GM18870 (cell line): ENCODE measurements around the gene SEMA3E.
"Not testable (repeated sequence)": the region's sequence is repeated elsewhere in the genome, so short reads cannot be mapped to it uniquely, and the experiment has no call there.

Experiments used
- ATAC-seq: cut with Tn5 transposase; IDR thresholded peaks from one replicate; pipeline ENCODE4 v1.9.1; 2021; ENCODE audit warnings: moderate library complexity; ENCODE audit not compliant: unreplicated experiment

Gene SEMA3E

DNA sequence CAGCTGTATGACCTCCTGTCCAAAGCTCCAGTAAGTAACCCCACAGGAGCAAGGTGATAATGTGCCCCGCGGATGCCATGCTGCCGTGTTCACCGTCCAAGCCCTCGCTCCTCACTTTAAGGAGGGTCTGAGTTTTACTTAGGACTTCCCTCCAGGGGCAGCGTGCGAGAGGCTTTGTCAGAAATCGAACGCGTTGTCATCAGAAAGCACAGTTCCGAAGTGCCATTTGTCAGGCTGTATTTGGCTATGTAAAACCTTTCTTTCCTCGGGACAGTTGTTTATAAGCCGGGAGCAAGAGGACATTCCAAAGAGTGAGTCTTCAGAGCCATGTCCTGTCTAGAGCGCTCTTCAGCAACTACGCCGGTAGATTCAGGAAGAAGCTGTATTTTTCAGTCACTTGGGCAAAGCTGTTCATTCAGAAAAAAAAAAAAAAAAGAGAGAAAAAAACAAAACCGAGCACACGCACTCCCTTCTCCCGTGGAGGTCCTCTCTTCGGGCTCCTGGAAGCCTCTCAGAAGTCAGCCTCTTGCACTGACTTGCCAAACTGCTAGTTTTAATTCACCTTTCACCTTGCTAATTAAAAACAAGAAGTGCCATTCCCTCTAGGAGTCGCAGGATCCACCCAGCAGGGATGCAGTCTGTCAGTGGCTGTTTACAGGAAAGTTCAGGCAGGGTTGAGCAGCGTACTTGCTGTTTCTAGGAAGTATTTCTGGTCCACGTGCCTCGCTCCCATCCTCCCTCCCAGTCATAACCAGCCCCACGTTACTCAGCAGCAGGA, at the start of gene SEMA3E:
TSS of gene SEMA3E (minus strand) at position 676 of the 778 bp plus-strand sequence.
- no peak for ATAC-seq

DNA sequence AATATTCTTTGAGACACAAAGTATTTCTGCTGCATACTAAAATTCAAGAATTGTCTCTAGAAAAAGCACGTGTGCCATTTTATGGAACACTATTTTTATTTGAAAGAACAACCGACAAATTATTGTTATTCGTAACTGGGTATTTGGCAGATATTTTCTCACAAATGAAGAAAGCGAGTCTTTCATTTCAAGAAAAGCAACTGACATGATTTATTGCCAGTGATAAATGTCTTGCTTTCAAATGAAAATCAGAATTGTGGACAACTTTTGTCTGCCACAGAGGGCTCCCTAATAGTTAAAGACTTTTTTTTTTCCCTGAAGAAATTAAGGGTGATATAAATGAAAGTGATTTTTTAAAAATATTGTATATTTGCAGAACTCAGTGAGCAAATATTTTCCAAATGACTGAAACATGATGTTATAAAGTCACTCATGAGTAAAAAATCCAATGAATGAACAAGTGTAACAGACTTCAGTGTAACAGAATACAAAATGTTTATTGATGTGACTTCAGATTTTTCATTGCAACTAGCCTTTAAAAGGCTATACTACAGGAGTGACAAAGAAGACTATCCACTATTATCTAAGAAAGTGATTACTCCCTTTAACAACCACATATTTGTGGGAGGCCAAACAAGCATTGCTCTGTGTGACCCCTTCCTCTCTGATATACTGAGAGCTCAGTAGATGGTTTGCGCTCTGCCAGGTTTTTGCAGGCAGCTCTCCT, 49.0 kb upstream of the SEMA3E start:
- no peak for ATAC-seq

DNA sequence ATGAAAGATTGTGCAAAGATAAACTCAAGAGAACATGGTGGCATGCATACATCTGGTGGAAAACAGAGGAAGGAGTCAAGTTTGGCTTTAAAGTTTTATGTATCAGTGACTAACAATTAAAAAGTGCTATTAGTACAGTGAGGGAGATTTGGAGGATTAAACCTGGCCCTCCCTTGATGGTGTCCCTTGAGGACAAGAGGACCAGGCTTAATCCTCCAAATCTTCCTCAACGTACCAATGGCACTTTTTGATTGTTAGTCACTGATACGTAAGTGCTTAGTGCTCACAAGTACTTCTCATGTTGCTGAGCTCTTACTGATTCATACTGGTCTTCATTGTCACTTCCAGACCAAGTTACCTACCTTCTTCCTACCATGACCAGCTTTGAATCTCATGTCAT, 47.2 kb upstream of the SEMA3E start:
- ATAC-seq = no peak

DNA sequence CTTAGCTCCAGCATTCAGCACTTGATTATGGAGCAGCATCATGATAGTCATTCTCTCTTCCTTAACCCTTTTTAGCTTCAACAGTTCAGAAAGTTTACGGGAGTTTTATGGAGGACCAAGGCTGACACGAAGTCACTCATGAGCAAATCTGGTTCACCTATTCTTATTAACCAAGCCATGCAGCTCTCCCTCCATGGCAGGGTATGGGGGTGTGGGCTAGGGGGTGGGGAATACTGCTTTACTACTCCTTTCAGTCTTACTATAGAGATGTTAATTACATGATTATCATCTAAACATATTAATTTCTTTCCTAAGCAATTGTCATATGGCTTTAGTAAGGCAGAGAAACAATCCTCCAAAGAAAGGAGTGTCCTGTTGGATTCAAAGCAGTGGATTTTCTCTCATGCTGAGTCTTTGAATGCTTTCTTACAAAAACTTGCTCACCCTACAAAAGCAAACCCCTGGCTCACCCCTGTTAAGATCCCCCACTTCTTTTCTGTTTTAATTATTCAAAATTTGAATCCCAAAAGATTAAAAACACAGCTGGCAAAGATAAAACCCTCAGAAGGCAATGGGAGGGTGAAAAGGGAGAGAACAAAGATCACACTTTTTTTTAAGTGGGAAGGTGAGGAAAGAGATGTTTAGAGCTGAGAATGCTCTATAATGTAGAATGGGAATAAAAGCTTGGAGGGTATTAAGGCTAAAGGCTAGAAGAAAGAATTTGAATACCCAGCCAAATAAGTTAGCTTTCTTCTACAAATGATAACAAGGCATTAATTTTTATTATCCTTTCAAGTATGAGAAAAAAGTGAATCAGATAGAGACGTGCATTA, 46.4 kb upstream of the SEMA3E start:
- no peak for ATAC-seq

DNA sequence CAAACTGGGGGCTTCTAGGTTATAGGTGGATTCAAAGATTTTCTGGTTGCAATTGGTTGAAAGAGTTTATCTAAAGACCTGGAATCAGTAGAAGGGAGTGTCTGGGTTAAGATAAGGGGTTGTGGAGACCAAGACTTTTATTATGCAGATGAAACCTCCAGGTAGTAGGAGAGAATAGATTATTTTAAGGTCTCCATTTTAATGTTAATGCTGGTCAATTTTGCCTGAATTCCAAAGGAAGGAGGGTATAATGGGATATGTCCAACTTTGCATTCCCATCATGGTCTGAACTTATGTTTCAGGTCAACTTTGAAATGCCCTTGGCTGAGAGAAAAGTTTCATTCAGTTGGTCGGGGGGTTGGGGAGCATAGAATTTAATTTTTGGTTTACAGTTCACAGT, 44.3 kb upstream of the SEMA3E start:
- ATAC-seq = no peak

DNA sequence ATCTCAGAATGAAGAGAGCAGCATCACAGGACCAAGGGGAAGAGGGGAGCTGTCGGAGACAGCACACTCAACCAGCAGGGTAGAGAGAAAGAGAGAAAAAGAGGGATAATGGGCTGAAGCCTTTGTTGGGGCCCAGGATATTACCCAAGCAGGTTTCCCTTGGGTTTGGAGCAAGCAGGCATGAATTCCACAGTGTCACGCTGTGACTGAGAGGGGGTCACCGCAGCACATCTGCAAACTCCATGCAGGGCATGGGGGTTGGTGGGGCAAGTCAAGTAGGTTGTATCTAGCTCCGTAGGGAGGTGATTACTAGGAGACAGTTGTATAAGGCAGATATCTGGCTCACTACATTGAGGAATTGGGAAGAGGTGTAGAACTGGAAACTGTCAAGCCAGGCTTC, 42.2 kb upstream of the SEMA3E start:
- no peak for ATAC-seq

DNA sequence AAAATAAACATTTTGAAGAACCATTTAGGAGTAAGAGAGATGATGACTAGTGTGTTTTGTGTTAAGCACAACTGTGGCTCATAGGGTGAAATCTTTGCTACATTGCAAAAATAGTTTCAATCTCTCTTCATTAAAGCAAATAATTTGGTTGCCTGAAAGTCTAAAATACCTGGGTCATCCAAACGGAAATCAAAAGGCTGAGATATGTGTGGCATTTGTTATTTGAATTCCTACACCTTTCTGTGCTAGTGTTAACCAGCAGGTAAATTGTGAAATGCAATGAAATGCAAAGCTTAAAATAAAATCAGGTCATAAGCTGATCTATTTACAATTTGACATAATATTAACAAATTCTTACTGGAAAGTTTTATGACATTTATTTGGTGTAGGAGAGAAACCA, 40.9 kb upstream of the SEMA3E start:
- no peak for ATAC-seq

DNA sequence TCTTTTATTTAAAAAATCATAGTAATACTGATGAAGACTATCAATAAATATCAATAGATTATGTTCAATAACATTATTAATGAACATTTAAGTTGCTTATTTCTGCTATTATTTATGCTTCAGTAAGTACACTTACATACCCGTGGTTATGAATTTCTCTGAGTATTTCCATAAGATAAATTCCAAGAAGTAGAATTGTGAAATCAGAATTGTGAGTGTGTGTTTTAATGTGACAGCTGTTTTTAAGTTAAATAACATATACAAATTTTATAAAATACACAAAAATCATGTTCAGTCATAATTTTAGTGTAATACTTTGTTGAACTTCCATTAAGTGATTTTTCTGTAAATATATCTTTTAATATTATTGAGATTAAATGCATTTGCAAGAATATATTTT, 37.5 kb upstream of the SEMA3E start:
- no peak for ATAC-seq

DNA sequence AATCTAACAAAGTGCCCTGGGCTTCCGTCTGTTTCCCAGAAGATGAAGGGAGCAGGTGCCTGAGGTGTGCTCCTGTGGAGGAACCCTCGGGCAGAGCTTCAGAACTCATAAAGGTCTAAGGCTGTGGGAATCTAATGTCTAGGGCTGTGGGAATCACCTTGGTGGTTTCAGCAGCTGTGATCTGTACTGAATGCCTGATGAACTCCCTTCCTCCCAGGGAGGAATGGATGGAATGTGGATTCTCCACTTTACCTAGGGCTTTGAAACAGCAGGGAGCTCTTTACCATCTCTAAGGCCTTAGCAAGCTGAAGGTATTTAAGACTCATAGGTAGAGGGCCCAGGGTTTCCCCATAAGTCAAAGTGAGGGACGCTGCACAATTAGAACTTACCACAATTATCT, 36.0 kb upstream of the SEMA3E start:
- no peak for ATAC-seq

DNA sequence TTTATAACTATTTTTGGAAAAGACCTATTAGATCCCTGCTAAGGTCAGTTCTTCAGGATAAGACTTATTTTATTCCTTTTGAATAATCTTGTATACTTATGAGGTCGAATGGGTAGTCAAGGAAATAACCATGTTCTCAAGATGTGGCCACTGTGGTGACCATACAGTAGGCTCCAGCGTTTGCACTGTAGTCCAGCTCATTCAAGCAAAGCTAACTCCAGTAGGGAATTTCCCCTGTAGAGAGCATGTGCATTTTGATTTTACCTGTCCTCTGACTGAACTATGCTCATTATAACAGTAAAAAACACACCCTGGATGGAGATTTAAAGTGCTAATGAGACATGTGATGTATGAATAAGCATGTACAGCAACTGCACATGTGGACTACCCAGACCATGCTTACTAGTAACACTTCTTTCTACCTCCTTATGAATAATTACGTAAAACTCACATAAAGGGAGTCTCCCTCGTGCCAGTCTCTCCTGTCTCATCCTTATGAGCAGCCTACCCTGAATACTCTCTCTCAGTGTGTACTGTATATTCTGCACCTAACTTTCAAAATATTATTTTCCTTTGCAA, 32.4 kb upstream of the SEMA3E start:
- no peak for ATAC-seq

DNA sequence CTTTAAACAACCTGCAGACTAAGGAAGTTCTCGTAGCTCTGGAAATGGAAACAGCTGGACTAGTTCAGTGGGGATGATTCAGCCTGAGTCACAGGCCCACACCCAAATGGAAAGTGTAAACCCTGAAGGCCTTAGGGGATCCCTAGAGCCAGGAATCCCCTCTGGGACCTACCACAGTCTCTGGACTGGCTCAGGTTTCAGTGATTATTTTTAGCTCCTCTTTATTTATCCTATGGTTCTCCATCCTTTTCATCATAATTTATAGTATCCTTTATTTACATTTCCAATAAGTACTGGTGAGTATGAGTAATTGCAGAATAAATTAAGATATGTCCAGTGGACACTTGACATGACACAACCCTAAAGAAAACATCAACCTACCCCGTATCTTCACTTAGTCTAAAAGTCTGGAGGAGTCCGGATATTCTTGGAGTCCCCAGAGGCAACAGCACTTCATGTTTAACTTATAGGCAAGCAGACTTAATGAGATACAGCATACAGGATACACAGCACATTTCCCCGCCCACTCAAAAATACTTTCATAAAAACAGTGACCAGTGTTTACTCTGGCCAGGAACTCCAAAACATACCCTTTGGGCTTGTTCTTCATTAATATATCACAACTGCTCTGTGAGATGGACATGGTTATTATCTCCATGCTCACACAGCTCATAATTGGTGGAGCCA, 28.4 kb upstream of the SEMA3E start:
- no peak for ATAC-seq

DNA sequence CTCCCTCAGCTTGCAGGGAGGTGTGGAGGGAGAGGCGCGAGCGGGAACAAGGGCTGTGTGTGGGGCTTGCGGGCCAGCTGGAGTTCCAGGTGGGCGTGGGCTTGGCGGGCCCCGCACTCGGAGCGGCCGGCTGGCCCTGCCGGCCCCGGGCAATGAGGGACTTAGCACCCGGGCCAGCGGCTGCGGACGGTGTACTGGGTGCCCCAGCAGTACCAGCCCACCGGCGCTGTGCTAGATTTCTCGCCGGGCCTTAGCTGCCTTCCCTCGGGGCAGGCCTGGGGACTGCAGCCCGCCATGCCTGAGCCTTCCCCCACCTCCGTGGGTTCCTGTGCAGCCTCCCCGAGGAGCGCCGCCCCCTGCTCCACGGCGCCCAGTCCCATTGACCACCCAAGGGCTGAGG, 24.4 kb upstream of the SEMA3E start:
- not testable (repeated sequence) for ATAC-seq

DNA sequence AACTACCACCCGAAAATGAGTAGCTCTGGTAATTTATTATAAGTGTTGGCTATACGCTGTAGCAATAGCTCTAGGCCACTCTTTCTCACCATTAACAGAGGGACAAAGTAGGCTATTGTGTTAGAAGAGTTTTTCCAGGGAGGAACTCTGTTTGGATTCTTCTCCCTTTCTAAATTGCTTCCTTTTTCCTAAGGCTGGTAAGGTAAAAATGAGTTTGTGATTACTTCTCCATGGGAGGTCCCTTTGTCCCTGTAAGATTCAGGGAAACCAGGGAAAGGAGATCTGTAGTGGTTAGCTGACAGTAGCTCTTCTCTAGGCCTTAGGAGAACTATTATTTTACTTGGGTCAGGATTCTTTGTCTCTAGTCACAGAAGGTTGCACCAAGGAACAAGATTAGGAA, 23.2 kb upstream of the SEMA3E start:
- no peak for ATAC-seq

DNA sequence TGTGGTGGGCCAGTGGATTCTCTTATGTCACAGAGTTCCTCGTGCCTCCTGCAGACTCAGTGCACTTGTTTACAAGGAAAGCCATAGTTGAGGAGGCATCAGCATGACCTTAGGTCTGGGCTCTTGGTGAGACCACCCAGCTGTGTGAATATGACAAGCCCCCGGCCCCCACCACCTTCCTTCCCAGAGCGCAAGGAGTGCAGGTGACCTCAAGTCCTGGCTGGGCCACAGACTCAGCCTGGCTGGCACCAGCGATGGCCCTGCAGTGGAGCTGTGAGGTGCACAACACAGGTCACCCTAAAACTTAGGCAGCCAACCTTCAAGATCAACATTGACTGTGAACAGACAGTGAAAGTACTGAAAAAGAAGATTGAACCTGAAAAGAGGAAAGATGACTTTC, 14.2 kb upstream of the SEMA3E start:
- ATAC-seq = no peak

DNA sequence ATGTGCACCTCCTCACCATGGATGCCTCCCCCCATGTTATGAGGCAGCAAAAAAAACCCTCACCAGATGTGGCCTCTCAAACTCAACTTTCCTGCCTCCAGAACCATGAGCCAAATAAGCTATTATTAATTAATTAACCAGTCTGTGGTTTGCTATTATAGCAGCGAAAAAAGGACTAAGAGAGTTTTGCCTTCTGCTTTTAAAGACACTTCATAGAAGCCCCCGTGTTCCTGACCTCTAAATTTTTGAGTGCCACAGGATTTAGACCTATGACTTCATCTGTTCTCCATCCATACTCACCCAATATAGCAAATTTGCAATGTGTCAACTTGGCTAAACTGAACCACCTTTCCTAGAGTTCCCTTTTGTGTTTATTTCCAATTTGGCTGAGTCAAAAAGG, 9.2 kb upstream of the SEMA3E start:
- no peak for ATAC-seq

DNA sequence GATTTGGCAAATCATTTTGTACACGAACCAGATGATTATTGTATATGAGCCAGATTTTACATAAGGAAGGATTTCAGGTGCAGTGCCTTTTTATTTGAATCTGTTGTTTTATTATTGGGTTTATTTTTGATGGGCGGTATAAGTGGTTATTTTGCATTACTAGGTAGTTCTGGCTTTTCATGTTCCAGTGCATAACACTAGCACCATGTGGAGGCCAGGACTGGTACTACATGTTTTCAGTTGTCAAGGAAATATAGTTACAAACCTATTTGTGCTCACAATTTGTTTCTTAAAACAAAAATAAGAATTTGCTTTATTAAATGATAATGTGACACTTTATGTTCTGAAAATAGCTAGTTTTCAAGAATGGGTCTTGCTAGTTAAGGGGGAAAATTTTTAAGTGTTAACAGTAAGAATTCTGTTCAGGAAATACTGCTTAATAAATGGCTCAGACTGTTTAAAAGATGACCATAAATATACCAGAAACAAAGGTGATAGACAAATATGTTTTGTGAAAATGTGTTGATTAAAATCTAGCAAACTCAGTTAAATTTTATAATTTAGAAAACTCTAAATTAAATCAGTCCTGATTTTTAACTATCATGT, 7.1 kb upstream of the SEMA3E start:
- peak; percentile 86 for ATAC-seq

DNA sequence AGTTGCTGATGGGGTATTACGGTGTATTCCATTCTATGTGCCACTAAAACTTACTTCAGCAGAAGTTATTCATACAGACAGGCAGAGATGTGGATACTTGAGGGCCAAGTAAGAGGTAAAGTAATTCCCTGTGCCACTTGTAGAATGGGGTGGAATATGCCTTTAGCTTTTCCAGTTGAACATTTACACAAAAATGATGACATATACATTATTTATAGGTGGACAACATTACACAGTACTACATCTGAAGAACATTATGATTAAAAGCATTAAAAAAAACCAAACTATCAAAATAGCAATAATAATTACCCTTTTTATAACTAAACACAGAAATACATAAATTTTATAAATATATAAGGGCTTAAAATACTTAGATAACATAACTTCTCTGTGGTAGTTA, 3.5 kb upstream of the SEMA3E start:
- ATAC-seq = no peak

DNA sequence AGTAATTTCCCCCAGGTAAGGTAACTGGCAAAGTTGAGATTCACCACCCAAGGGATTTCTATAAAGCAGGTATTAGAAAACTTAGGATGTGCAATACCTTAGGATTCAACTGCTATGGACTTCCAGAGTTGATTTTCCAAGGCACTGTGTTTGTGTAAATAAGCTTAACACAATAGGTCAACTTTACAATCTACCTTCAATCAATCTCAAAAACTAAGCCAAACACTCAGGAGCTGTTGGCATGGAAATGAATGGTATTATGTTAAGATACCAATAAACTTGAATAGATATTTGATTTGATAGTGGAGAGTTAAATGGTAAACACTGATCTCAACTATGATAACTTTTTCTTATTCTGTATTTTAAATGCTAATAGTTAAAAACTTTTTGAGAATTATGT, 762 bp upstream of the SEMA3E start:
- no peak for ATAC-seq

DNA sequence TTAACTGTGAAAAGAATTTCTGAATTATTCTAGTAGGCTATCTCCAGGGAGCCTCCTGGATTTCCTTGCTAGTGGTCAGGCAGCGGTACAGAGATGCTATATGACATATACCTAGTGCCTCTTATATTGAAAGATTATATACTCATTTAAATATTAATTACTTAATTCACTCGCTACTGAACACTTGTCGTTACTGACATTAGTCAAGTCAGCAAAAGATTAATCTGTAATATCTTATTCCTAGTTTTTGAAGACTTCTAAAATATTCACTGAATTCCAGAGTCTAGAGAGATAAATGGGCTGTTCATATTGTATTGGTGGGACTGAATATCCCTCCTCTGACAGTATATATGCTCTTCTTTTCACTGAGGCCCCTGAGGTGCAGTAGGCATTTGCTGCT, 2.9 kb downstream of the SEMA3E start:
- ATAC-seq = no peak

DNA sequence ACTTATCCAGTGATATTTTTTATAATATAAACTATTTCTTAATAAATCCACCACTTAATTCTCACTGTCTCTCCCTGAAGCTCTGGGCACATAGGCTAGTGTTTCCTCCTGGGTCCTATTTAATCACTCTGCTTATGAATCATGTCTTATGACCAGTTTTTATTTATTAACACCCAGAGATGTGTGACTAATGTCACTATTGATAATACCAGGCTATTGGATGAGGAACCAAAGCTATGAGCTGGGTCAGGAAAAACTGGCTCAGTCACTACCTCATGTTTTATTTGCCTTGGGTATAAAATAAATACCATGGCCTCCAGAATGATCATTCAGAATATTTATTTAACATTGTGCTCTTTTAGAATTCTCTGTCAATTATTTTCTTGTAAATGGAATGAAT, 5.2 kb downstream of the SEMA3E start:
- no peak for ATAC-seq
